Erythroblast (primary cell): ENCODE results near the gene NFKBIA.
A peak's percentile ranks its signal among the peaks of the same experiment; 100 is the strongest.
"Not testable (repeated sequence)": the region's sequence is repeated elsewhere in the genome, so short reads cannot be mapped to it uniquely, and the experiment has no call there.

Experiments
- DNase-seq, 2 experiments: peaks; one replicate each; lab custom pipeline; 2025; lab: John Stamatoyannopoulos, UW
- GATA1 ChIP-seq: IDR thresholded peaks from 2 replicates; pipeline ENCODE4 v1.6.1; 2011; ENCODE audit warnings: low read depth, mild to moderate bottlenecking, control low read depth, low read length, moderate library complexity
- POLR2A ChIP-seq: IDR thresholded peaks from 2 replicates; pipeline ENCODE4 v1.6.1; 2011; ENCODE audit warnings: mild to moderate bottlenecking, low read length

NFKBIA gene

GRCh38 chr14:35404449-35405303 lies at the start of gene NFKBIA:
Gene NFKBIA, minus strand, starts transcription at chr14:35404749. Its CDS starts 105 bp downstream, at chr14:35404644.
- DNase-seq: peak; percentile 89 to 94
- TF ChIP-seq GATA1 (no peak), POLR2A (peak; percentile 96)

DNA sequence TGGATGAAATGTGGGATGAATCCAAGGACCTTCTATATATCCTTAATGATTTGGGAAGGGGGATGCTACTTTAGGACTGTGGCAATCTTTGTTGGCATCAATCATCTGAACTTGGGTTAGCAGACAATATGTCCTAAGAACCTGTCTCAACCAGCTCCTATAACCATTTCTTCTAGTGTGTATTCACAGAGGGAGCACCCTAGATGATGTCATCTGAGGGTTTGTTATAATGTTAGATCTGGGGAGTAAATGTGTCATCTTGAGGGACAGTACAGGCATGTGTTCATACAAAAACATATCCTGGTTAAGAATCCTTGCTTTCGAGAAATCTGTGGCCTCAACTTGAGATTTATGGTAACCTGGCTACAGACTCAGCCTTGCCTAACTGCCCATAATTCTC lies 41.9 kb upstream of the NFKBIA start:
- DNase-seq: no peak
- TF ChIP-seq GATA1 (no peak), POLR2A (no peak)

- no peak for DNase-seq
- TF ChIP-seq POLR2A (no peak), GATA1 (no peak)
Measured at GRCh38 chr14:35444104-35444503, 39.6 kb upstream of the NFKBIA start.

GRCh38 chr14:35441160-35441559 lies 36.6 kb upstream of the NFKBIA start:
- DNase-seq: no peak
- TF ChIP-seq GATA1 (no peak), POLR2A (no peak)

GRCh38 chr14:35438910-35439713 lies 34.6 kb upstream of the NFKBIA start:
- peak; percentile 29 to 44 for DNase-seq
- TF ChIP-seq POLR2A (no peak), GATA1 (no peak)

- not testable (repeated sequence) for DNase-seq
Measured at GRCh38 chr14:35438492-35438891, 33.9 kb upstream of the NFKBIA start.

DNA sequence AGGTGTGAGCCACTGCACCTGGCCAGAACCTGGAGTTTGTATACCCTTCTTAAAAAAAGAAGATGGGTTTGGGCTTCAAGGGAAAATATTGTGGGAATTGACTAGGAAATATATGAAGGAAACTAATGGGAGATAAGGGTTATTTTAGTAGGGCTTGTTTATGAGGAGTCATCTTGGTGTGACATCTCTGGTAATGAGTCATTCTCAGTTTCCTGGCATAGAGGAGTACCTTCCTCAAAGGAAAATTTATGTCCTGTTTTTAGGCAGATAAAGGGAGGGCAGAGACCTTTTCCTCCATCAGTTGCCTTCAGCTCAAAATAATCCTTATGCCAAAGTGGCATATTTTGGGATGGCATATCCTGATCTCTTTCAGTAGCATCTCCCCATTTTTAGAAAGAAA lies 30.6 kb upstream of the NFKBIA start:
- TF ChIP-seq GATA1: no peak
- TF ChIP-seq POLR2A: no peak
- peak in 1 of 2 experiments; percentile 23 for DNase-seq

- DNase-seq: no peak
- no peak for TF ChIP-seq GATA1
- no peak for TF ChIP-seq POLR2A
Measured at GRCh38 chr14:35433826-35434225, 29.3 kb upstream of the NFKBIA start.

DNA sequence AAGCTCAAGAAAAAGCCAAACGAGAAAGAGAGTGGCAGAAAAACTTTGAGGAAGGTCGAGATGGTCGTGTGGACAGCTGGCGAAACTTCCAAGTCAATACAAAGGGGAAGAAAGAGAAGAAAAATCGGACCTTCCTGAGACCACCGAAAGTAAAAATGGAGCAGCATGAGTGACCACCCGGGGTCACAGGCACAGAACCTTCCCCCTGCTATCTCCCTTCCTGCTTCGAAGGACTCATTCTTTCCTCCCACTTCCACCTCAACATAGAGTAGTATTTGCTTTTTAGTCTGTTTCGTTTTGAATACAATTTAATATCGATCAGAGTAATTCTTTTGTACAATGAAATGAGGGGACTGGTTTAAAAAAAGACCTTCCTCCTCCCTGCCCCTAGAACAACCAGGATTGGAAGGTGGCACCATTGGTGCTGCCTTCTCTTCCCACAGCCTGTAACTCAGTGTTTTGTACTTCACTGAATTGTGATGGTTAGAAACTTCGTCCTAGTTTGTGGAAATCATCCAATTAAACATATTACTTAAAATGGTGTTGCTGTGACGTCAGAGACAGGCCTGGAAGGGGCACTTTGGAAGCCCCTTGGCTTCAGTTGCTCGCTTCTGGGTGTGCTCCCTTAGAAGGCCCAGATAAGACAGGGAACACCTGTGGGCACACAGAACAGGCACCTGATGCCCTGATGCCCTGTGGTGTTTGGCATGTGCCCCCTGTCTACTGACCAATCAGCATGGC lies 26.1 kb upstream of the NFKBIA start:
- DNase-seq: no peak
- TF ChIP-seq POLR2A (no peak), GATA1 (no peak)

DNA sequence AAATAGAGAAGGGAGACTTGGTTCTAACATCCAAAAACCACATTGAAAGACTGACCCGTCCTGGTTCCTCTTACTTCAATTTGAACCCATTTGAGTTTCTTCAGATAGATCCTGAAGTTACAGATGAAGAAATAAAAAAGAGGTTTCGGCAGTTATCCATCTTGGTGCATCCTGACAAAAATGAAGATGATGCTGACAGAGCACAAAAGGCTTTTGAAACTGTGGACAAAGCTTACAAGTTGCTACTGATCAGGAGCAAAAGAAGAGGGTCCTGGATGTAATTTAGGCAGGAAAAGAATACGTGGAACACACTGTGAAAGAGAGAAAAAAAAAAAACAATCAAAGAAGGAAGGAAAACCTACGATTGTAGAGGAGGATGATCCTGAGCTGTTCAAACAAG lies 25.4 kb upstream of the NFKBIA start:
- no peak for TF ChIP-seq GATA1
- TF ChIP-seq POLR2A: no peak

DNA sequence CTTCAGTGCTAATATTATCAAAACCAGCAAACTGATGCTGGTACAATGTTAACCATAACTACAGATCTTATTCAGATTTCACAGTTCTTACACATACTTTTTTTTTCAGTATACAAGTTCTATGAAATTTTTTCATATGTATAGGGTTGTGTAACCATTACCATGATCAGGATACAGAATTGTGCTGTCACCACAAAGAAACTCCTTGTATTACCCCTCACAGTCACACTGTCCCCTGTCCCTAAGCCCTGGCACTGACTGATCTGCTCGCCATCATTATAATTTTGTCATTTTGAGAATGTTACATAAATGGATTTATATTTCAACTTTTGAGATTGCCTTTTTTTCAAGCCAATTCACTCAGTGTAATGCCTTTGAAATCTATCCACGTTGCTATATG lies 21.3 kb upstream of the NFKBIA start:
- DNase-seq: no peak
- TF ChIP-seq POLR2A (no peak), GATA1 (no peak)

More for the DNA sequence above, 25.4 kb upstream of the NFKBIA start:
- DNase-seq: no peak

- DNase-seq: no peak
- TF ChIP-seq POLR2A (no peak), GATA1 (no peak)
Measured at GRCh38 chr14:35423621-35424020, 19.1 kb upstream of the NFKBIA start.

GRCh38 chr14:35420036-35420811 lies 15.7 kb upstream of the NFKBIA start:
- no peak for TF ChIP-seq GATA1
- TF ChIP-seq POLR2A: no peak
- DNase-seq: no peak
